HCT116 (cell line): ENCODE data around the gene SPIN1. TPM values are rescaled to one million over a fixed set of nuclear protein-coding genes. Genes with fewer than 3 reads are reported as not detected.

Experiments used
- ATAC-seq: fragments of 200-7000 bp; cut with Tn5 transposase; 2 replicates; pipeline ENCODE4 v1.9.1; 2020; ENCODE audit warnings: mild to moderate bottlenecking, moderate library complexity
- BruUV-seq: library from RNA; stranded (reverse); fragments of 400-500 nt; replicated peaks from 2 replicates; lab custom pipeline; 2021; lab: Mats Ljungman, UMichigan
- CTCF ChIA-PET: fragments of 300-600 bp; sonication (Branson Sonifier 250); formaldehyde crosslinking; loops from one replicate; lab custom pipeline; 2021; ENCODE audit warnings: antibody characterized with exemption; lab: Charles Lee
- POLR2A ChIA-PET: fragments of 300-600, 350-600 bp; sonication (Branson Sonifier 250); formaldehyde crosslinking; loops from one replicate; lab custom pipeline; 2021; ENCODE audit warnings: antibody characterized with exemption; lab: Charles Lee
- RAD21 ChIA-PET, 2 experiments: fragments of 300-600 bp; sonication (Branson Sonifier 250); formaldehyde crosslinking; loops; one replicate each; lab custom pipeline; 2023; ENCODE audit warnings: low total read pairs in 2 of 2; ENCODE audit not compliant: uncharacterized antibody in 2 of 2, unreplicated experiment in 2 of 2, low non-redundant PET in 1 of 2; lab: Charles Lee
- DNase-seq: peaks from one replicate; pipeline ENCODE4 v3.0.0-alpha.2; 2010; ENCODE audit warnings: low read depth, low spot score
- H2AFZ ChIP-seq: fragments of 200-600 bp; shearing (Covaris generic), sonication (generic); 2 replicates; pipeline ENCODE4 v1.6.1; 2017; ENCODE audit warnings: low read depth, mixed run types, mixed read lengths, antibody characterized with exemption, low read length; ENCODE audit not compliant: poor library complexity, severe bottlenecking
- H3K27ac ChIP-seq: 2 replicates; pipeline ENCODE4 v1.5.1; 2012; ENCODE audit warnings: low read depth, low read length
- H3K27me3 ChIP-seq: fragments of 200-600 bp; sonication (generic); 2 replicates; pipeline ENCODE4 v1.6.1; 2016; ENCODE audit warnings: mixed run types, low read length, mixed read lengths; ENCODE audit not compliant: insufficient read depth
- H3K36me3 ChIP-seq, 2 experiments: fragments of 200-500 bp in 1 of 2; fragments of 200-600 bp in 1 of 2; sonication (Bioruptor generic) in 1 of 2; sonication (generic) in 1 of 2; 2 replicates each; pipeline versions ENCODE4 v1.5.1 to v1.6.1; 2014 to 2016; ENCODE audit warnings: low read length in 2 of 2, inconsistent platforms in 1 of 2, mixed read lengths in 1 of 2, mixed run types in 1 of 2; ENCODE audit not compliant: insufficient read depth in 2 of 2, control insufficient read depth in 1 of 2
- H3K4me1 ChIP-seq, 2 experiments: fragments of 200-600 bp in 1 of 2; sonication (generic) in 1 of 2; 2 replicates each; pipeline versions ENCODE4 v1.5.1 to v1.6.1; 2012 to 2017; ENCODE audit warnings: low read length in 2 of 2, inconsistent platforms in 1 of 2, mild to moderate bottlenecking in 1 of 2, mixed read lengths in 1 of 2, mixed run types in 1 of 2, moderate library complexity in 1 of 2; ENCODE audit not compliant: insufficient read depth in 2 of 2, control insufficient read depth in 1 of 2
- H3K4me2 ChIP-seq: fragments of 200-600 bp; sonication (generic); 2 replicates; pipeline ENCODE4 v1.6.1; 2017; ENCODE audit warnings: mixed run types, low read length, mixed read lengths
- H3K4me3 ChIP-seq, 2 experiments: fragments of 200-600 bp in 1 of 2; sonication (generic) in 1 of 2; replicated peaks in 1 of 2; 2 replicates each; pipeline ENCODE4 v1.5.1; 2011 to 2016; ENCODE audit warnings: low read length in 2 of 2, control low read depth in 1 of 2, low read depth in 1 of 2, mild to moderate bottlenecking in 1 of 2, mixed read lengths in 1 of 2, mixed run types in 1 of 2
- H3K79me2 ChIP-seq: fragments of 200-600 bp; sonication (generic); 2 replicates; pipeline ENCODE4 v1.6.1; 2017; ENCODE audit warnings: mild to moderate bottlenecking, mixed run types, low read length, moderate library complexity, mixed read lengths; ENCODE audit not compliant: insufficient read depth
- H3K9ac ChIP-seq: fragments of 200-600 bp; sonication (generic); 2 replicates; pipeline ENCODE4 v1.6.1; 2016; ENCODE audit warnings: low read length, mixed read lengths
- H3K9me2 ChIP-seq: fragments of 200-600 bp; sonication (generic), shearing (Covaris generic); 2 replicates; pipeline ENCODE4 v1.6.1; 2017; ENCODE audit warnings: mixed run types, mild to moderate bottlenecking, moderate library complexity; ENCODE audit not compliant: insufficient read depth
- H3K9me3 ChIP-seq, 2 experiments: fragments of 200-500 bp in 1 of 2; fragments of 200-600 bp in 1 of 2; sonication (Bioruptor generic) in 1 of 2; sonication (generic) in 1 of 2; 2 replicates each; pipeline ENCODE4 v1.6.1; 2014 to 2017; ENCODE audit warnings: low read length in 2 of 2, mixed read lengths in 2 of 2, inconsistent platforms in 1 of 2, low read depth in 1 of 2, mild to moderate bottlenecking in 1 of 2, mixed run types in 1 of 2, moderate library complexity in 1 of 2; ENCODE audit not compliant: control insufficient read depth in 1 of 2, insufficient read depth in 1 of 2
- H4K20me1 ChIP-seq: fragments of 200-600 bp; sonication (generic), shearing (Covaris generic); 2 replicates; pipeline ENCODE4 v1.6.1; 2017; ENCODE audit warnings: mixed run types, mild to moderate bottlenecking, moderate library complexity; ENCODE audit not compliant: insufficient read depth
- CEBPB ChIP-seq: IDR thresholded peaks from 2 replicates; pipeline ENCODE4 v1.6.1; 2012; ENCODE audit warnings: low read depth
- ELF1 ChIP-seq: IDR thresholded peaks from 2 replicates; pipeline ENCODE4 v1.6.1; 2012; ENCODE audit warnings: low read depth, borderline replicate concordance
- EZH2 ChIP-seq: fragments of 200-600 bp; sonication (generic); IDR thresholded peaks from 2 replicates; pipeline ENCODE4 v1.6.1; 2017; ENCODE audit warnings: antibody characterized with exemption, mixed run types
- POLR2A ChIP-seq: IDR thresholded peaks from 2 replicates; pipeline ENCODE4 v1.7.0; 2011; ENCODE audit warnings: borderline replicate concordance; ENCODE audit not compliant: insufficient read depth, insufficient read length; ENCODE audit errors: extremely low read depth
- RAD21 ChIP-seq: IDR thresholded peaks from 2 replicates; pipeline ENCODE4 v1.6.1; 2012; ENCODE audit warnings: low read depth, mild to moderate bottlenecking
- SRF ChIP-seq: IDR thresholded peaks from 2 replicates; pipeline ENCODE4 v1.6.1; 2012; ENCODE audit warnings: low read depth
- TCF7L2 ChIP-seq: IDR thresholded peaks from 2 replicates; pipeline ENCODE4 v1.7.0; 2011; ENCODE audit warnings: borderline replicate concordance, inconsistent platforms; ENCODE audit not compliant: insufficient read depth, insufficient read length; ENCODE audit errors: extremely low read depth
- ZNF274 ChIP-seq: fragments of 200-500 bp; sonication (Bioruptor generic); IDR thresholded peaks from 2 replicates; pipeline ENCODE4 v1.6.1; 2014; ENCODE audit warnings: mild to moderate bottlenecking, low read depth, low read length, inconsistent platforms
- intact Hi-C: fragments of 100-400 bp; cut with micrococcal nuclease; formaldehyde crosslinking; loops from 2 replicates; pipeline ENCODE4 v1.10.0; 2022
- total RNA-seq: library from RNA; stranded (reverse); gene quantifications from one replicate; pipeline ENCODE4 v1.2.1, GENCODE V29; 2021; ENCODE audit not compliant: unreplicated experiment
- TF ChIP-seq, protein P1 (sequence below): IDR thresholded peaks from 2 replicates; pipeline ENCODE4 v1.6.1; 2012; ENCODE audit warnings: low read depth

SPIN1 gene
- total RNA-seq, 1 experiment from 2014 or later, result 74.0 TPM

DNA sequence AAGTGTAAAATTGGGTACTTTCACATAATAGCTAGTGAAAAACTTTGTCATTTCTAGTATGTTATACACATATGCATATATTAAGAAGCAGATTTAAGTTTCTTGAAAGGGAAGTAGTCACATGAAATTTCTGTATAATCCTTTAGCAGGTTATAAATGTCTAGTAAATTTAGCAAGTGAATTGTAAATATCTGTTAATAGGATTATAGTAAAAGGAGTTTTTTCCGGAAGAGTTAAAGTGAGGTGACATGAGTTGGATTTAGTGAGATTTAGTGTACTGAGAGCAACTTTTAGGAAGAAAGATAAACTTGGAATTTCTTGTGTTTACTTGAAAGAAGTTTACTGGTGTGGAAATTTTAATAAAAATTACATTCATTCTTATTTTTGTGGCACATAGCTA is 38.4 kb downstream of the SPIN1 start (continued):
- TF ChIP-seq ELF1 (no peak), CEBPB (no peak), RAD21 (no peak), SRF (no peak), EZH2 (no peak)

DNA sequence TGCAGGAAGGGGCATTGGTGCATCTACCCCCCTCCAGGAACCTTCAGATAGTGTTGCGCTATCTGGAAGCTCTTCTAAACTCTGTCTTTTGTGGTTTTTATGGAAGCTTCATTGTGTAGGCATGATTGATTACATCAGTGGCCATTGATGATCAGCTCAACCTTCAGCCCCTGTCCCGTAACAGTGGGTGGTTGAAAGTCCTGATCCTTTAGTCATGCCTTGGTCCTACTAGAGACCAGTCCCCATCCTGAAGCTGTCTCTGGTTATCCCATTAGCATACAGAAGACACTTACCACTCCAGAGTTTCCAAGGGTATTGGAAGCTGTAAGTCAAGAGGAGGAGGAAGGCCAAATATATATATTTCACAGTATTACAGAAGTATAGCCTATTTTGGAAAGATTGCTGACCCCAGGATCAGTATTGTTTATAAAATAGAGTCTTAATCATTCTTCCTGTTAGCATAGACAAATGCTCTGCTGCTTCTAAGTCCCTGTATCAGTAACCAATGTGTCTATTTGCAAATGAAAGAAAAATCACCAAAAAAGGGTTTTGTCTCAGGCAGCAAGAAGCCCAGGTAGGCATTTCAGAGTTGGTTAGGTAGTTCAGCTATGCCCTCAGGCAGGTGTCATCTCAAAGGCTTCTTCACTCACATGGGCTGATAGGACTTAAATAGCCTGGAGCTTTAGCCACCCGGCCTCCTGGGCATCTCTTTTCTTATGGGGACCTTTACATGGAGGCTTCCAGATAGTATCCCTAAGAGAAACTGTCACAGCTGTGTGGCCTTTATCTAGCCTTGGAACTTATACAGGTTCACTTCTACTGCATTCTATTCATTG is 41.6 kb downstream of the SPIN1 start:
- ATAC-seq (no peak), DNase-seq (no peak)
- Histone ChIP-seq H3K27me3 (no peaks in the 10 kb centered on the region), H3K9me3 (no peaks in the 10 kb centered on the region), H3K4me3 (no peak overlapping the region), H3K9ac (no peak overlapping the region), H3K4me1 (peaks cover 12 to 29% of the 10 kb centered on the region in 2 experiments), H3K4me2 (no peak overlapping the region), H2AFZ (no peak overlapping the region), H3K27ac (no peak overlapping the region), H4K20me1 (peaks cover 7% of the 10 kb centered on the region; the same call in 1 of the 2 replicates), H3K9me2 (no peaks in the 10 kb centered on the region), H3K79me2 (peaks cover 86% of the 10 kb centered on the region), H3K36me3 (peaks cover 3 to 5% of the 10 kb centered on the region in 2 experiments; a peak in 1 of 4 replicates)
- ChIA-PET RAD21 (no interaction called here), CTCF (no interaction called here), POLR2A (no interaction called here)
- no peak for TF ChIP-seq ZNF274
- no peak for TF ChIP-seq POLR2A
- no peak for TF ChIP-seq RAD21
- no peak for TF ChIP-seq TCF7L2
- TF ChIP-seq, protein P1, sequence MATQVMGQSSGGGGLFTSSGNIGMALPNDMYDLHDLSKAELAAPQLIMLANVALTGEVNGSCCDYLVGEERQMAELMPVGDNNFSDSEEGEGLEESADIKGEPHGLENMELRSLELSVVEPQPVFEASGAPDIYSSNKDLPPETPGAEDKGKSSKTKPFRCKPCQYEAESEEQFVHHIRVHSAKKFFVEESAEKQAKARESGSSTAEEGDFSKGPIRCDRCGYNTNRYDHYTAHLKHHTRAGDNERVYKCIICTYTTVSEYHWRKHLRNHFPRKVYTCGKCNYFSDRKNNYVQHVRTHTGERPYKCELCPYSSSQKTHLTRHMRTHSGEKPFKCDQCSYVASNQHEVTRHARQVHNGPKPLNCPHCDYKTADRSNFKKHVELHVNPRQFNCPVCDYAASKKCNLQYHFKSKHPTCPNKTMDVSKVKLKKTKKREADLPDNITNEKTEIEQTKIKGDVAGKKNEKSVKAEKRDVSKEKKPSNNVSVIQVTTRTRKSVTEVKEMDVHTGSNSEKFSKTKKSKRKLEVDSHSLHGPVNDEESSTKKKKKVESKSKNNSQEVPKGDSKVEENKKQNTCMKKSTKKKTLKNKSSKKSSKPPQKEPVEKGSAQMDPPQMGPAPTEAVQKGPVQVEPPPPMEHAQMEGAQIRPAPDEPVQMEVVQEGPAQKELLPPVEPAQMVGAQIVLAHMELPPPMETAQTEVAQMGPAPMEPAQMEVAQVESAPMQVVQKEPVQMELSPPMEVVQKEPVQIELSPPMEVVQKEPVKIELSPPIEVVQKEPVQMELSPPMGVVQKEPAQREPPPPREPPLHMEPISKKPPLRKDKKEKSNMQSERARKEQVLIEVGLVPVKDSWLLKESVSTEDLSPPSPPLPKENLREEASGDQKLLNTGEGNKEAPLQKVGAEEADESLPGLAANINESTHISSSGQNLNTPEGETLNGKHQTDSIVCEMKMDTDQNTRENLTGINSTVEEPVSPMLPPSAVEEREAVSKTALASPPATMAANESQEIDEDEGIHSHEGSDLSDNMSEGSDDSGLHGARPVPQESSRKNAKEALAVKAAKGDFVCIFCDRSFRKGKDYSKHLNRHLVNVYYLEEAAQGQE, result no peak
- no TSS peak for BruUV-seq
- intact Hi-C loops, result no loop called here
